GM12892 (cell line): ENCODE results near the gene GNAZ.

Experiments used
- POLR2A ChIP-seq: IDR thresholded peaks from 2 replicates; pipeline ENCODE4 v1.6.1; 2011; ENCODE audit warnings: low read depth, low read length, control low read depth
- POLR2AphosphoS5 ChIP-seq: IDR thresholded peaks from 2 replicates; pipeline ENCODE4 v1.6.1; 2011; ENCODE audit warnings: low read depth, low read length, control low read depth

GRCh38 chr22:23069502-23070357 lies 589 bp upstream of the GNAZ start:
- TF ChIP-seq POLR2A (no peak), POLR2AphosphoS5 (no peak)
